DMS 273 treated with DMSO at 0.1 percent for 48 hours (cell line): ENCODE results near the gene CSDE1.
A peak's percentile ranks its signal among the peaks of the same experiment; 100 is the strongest.
"Not testable (repeated sequence)": the region's sequence is repeated elsewhere in the genome, so short reads cannot be mapped to it uniquely, and the experiment has no call there.

Source experiments
- DNase-seq: peaks from one replicate; lab custom pipeline; 2025; lab: John Stamatoyannopoulos, UW

CSDE1 gene

GRCh38 chr1:114757455-114758255, at the start of gene CSDE1:
CSDE1 (minus strand) TSS chr1:114757984; CDS start chr1:114739890, 18,094 bp downstream.
- DNase-seq, result peak; percentile 94

DNA sequence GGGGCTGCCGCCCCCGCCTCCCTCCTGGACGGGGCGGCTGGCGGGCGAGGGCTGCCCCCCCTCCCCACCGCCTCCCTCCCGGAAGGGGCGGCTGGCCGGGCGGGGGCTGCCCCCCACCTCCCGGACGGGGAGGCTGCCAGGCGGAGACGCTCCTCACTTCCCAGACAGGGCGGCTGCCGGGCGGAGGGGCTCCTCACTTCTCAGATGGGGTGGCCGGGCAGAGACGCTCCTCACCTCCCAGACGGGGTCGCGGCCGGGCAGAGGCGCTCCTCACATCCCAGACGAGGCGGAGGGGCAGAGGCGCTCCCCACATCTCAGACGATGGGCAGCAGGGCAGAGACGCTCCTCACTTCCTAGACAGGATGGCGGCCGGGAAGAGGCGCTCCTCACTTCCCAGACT, 46.7 kb upstream of the CSDE1 start:
- DNase-seq, result not testable (repeated sequence)

- DNase-seq, result no peak
Measured at GRCh38 chr1:114803001-114803400, 45.2 kb upstream of the CSDE1 start.

GRCh38 chr1:114794038-114794437, 36.3 kb upstream of the CSDE1 start:
- DNase-seq, result no peak

GRCh38 chr1:114790581-114790980, 32.8 kb upstream of the CSDE1 start:
- not testable (repeated sequence) for DNase-seq

- DNase-seq, result not testable (repeated sequence)
Measured at GRCh38 chr1:114786440-114786839, 28.7 kb upstream of the CSDE1 start.

DNA sequence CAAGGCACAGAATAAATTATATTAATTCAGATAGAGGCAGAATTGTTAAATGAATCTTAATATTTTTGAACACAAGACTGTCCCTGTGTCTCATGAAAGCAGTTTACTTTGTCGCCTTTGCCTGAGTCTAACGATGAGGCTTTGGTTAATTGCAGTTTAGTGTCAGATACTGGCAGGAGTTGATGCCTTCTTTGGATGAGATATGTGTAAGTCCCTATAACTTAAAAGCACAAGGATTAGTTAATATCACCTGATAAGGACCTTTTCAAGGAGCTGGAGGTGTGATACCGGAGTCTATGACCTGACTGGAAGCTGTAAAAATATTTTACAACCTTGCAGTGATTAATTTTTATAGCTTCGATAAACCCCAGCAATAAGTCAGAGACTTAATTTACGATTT, 24.7 kb upstream of the CSDE1 start:
- no peak for DNase-seq

DNA sequence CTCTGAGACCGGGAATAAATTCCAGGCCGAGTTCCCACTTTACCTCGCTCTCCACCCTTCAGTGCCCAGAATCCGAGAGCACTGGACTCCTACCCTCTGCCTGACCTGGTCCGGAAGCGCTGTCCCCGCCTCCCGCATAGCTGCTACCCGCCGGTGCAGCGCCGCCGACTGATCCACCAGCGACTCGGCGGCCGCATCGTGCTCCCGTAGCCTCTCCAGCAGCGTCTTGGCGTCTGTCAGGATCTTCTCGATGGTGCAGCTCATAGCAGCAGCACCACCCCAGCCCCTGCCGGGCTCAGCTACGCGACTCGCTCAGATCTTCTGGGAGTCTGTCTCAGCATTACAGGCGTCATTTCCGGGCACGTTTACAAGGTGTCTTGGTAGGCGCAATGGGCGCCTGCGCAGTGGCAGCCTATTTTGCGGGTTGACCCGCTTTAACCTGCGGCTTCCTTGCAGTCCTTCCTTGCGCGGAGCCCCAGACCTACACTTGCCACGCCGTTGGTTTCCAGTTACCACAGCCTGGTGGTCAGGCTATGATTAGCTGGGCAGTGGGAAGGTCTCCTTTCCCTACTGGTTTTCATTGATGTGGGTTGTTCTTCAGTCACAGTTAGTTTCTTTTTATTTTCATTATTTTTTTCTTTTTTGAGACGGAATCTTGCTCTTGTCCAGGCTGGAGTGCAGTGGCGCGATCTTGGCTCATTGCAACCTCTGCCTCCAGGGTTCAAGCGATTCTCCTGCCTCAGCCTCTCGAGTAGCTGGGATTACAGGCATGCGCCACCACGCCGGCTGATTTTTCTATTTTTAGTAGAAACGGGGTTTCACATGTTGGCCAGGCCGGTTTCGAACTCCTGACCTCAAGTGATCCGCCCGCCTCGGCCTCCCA, 22.8 kb upstream of the CSDE1 start, which contains the start of gene SIKE1:
SIKE1 (minus strand) TSS at position 342 of the 883 bp plus-strand sequence; CDS start at position 264, 78 bp downstream.
- peak; percentile 92 for DNase-seq

DNA sequence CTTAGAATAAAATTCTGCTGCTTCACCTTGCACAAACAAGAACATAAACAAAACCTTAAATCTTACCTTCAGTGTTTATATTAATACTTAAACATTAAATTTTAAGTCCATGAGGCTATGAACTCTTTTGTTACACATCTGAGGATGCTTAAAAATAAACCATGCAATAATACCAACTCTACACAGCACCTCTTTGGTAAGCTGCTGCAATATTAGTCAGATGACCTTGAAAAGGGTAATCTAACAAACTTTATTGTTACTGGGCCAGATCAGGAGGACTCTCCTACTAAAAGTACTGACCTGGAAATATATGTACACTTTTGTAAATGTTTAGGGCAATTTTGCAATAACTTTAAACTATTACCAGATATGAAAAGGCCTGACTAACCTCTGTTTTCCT, 21.9 kb upstream of the CSDE1 start:
- no peak for DNase-seq

DNA sequence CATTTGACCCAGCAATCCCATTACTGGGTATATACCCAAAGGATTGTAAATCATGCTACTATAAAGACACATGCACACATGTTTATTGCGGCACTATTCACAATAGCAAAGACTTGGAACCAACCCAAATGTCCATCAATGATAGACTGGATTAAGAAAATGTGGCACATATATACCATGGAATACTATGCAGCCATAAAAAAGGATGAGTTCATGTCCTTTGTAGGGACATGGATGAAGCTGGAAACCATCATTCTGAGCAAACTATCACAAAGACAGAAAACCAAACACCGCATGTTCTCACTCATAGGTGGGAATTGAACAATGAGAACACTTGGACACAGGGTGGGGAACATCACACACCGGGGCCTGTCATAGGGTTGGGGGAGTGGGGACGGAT, 18.9 kb upstream of the CSDE1 start:
- DNase-seq, result not testable (repeated sequence)

GRCh38 chr1:114771992-114772391, 14.2 kb upstream of the CSDE1 start:
- DNase-seq, result no peak

DNA sequence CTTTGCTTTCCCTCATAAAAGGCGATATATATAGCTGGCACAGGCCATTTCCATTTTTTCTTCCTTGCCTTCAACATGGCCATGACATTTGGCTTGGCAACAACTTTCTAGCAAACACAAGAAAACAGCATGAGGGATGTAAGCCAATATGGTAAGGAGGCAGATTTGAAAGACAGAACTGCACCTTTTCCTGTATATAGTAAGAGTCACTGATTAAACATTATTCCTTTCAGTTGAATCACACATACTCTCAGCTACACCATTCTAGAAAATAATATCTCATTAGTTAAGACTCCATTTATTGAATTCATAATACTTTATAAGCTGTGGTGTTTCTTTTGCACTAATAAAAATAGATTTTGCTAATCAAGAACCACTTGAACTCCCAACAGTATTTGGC, 13.2 kb upstream of the CSDE1 start:
- DNase-seq, result no peak

GRCh38 chr1:114764689-114765088, 6.9 kb upstream of the CSDE1 start:
- no peak for DNase-seq

DNA sequence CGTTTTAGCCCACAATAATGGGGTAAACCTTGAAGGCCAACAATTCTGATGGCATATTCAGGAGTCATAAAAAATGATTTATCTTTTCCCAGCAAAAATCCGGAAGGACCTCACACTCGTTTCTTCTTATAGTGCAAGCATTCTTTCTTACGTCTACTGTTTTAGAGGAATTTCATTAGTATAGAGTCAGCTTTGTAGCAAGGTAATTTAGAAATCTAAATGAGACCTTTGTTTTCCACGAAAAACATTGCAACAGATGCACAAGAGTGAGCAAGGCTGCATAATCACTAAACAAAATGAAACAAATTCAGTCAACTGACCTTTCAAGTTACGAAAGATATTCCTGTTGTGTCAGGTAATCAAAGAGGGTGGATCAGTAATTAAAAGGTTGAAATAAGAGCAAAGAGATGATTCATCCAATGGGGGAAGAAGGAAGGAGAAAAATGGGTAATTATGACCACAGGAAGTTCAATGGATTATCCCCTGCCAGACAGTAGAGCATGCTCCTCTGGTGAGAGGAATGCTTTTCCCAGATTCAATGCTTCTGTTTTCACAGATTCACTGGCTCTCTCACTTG, 560 bp upstream of the CSDE1 start:
- no peak for DNase-seq

DNA sequence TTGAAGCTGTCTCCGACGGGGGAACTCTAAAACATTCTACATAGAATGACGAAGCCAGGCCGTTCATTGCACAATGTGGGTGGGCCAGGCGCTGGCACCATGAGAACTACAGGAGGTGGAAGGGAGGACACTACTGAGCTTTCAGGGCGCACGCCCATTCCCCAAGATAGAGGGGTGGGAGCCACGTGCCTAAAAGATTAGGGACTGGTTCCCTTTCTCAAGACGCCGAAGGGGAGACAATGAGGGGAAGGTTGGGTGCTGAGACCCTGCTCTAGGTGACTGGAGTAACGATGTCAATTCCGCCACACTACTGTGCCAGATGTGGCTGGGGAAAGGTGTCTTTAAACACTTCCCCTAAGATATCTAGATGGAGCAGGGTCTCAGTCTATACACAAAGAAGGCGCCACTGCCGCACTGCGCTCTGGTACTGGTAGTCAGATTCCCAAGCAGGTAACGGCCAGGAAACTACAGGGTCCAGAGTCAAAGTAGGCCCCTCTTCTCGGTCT, 782 bp downstream of the CSDE1 start:
- no peak for DNase-seq

DNA sequence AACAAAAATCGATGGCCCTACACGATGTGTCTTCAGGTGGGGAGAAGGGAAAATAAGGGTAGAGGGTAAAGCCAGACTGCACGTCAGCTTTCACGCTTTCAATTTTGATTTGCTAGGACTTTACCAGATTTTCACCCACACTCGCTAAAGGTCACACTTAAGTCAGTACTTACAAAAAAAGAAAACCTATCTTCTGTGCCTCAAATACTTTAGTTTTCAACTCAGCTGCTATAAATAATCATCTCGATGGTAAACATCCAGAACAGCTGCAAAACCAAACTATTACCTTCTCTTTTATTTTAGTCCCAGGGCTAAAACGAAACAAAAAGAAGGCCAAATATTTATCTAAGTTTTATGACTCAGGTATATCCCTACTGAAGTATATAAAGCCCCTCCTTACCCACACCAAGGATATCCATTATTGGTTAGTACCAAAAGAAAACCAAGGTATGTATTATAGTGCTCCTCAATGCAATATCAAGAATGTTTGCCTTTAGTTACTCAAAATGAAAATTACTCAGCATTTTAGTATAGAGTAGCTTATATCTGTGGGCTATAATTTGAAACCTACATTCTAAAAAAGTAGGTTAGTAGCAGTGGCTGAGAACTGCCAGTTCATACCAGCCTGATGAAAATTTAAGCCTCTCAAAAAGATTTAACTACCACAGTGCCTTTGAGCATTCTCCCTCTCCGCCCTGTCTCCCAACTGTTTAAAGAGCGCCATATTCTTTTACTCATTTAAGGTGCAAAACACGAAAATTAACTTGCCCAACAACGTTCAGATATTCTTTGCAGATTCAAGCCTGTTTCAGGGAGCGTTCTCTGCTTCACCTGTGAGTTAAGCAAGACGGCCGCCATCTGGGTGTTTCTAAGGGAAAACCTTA, 1.5 kb downstream of the CSDE1 start:
- DNase-seq, result no peak

GRCh38 chr1:114755006-114755931, 2.5 kb downstream of the CSDE1 start:
- DNase-seq, result no peak

GRCh38 chr1:114753702-114754101, 4.1 kb downstream of the CSDE1 start:
- DNase-seq, result not testable (repeated sequence)

- no peak for DNase-seq
Measured at GRCh38 chr1:114753143-114753542, 4.6 kb downstream of the CSDE1 start.

DNA sequence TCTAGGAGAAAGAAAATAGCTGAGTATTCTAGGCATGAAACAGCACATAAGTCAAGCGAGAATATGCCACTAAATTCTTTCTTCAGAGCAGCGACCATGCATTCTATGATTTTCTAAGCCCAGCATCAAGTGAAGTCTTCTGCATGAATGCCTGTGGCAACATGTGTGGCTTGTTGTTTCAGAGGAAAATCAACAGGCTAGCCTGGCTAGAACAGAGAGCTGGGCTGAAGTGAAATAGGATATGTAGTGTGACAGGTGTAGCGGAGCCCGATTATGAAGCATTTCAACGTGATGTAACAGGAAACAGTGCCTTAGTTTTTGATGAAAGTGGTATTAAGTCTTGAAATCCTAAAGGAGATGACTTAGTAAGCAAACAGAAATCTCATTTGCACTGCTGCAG, 7.0 kb downstream of the CSDE1 start:
- DNase-seq, result no peak
